Hypothalamus (tissue), 51 donors: ENCODE results near the gene HCRTR2.
A peak's percentile ranks its signal among the peaks of the same experiment; 100 is the strongest.
"Not testable (repeated sequence)": the region's sequence is repeated elsewhere in the genome, so short reads cannot be mapped to it uniquely, and the experiment has no call there.

Experiments used
- DNase-seq, 51 donors: peaks; one replicate each; lab custom pipeline; 2025; lab: John Stamatoyannopoulos, UW

The HCRTR2 gene

DNA sequence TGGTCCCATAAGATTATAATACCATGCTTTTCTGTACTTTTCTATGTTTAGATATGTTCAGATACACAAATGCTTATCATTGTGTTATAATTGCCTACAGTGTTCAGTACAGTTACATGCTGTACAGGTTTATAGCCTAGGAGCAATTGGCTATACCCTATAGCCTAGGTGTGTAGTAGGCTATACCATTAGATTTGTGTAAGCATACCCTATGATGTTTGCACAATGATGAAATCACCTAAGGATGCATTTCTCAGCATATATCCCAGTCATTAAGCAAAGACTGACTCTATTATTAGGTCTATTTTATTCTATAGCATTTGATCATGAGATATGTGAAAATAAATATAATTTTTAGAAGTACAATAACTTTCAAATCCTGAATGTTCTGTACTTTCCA is 36.6 kb downstream of the HCRTR2 start:
- no peak for DNase-seq

DNA sequence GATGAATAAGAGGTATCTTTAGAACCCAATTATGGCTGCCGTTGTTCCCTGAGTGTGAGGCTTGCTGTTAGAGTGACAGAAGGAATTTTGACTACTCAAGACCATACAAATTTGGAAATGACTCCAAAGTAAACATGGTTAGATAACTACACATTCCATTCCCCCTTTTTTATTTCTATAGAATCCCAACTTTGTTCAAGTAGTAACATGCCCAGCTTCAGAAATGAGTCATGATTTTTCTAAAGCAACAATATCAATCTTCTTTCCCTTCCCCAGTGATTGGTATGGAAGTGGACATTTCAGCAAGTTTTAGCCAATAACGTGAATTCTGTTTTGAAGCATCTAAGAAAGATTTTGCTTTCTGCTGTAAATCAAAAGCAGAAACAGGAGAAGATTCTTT is 37.8 kb downstream of the HCRTR2 start:
- no peak for DNase-seq

DNA sequence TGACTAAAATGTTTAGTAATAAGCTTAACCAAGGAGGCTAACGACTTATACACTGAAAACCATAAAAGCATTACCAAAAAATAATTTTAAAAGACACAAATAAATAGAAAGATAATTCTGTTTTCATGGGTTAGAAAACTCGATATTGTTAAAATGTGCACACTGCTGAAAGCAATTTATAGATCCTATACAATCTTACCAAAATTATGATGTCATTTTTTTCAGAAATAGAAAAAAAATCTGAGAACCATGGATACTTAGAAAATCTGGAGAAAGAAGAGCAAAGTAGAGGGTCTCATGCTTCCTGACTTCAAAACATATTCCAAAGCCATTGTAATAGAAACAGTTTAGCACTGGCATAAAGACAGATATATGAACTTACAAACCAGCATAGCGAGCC is 46.6 kb downstream of the HCRTR2 start:
- DNase-seq = no peak

DNA sequence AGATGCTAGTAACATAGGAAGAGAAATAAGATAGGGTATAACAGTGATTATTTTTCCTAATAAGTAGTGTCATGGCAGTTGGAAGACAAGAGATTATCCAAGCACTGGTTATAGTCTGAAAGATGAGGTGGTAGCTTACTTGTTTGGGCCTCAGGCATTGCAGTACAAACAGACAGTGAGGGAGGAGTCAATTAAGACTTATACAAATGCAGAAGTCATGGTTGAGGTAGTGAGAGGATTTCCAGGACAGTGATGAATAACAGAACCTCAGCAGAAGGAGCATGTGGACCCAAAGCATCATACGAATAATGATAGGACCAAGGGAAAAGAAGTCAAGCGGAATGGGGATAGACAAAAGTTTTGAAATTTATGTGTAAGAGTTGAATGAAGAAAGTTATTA is 53.5 kb downstream of the HCRTR2 start:
- no peak for DNase-seq

DNA sequence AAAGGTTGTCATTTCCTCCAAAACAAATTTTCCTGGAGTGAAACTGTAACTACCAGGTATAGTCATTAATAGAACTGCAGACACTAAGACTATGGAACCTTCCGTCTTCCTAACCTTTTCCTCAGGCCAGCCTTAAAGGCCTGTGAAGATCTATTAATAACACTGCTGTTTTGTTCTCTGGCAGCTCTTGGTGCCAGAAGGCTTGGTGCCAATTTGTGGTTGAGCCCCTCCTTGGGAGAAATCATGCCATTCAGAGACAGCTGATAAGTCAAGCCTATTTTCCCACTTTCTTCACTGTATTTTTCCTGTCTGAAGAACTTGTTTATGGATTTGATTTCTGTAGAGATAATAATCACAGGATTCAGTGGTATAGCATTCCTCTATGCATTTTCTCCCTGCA is 64.8 kb downstream of the HCRTR2 start:
- DNase-seq = peak in 1 of 51 donors; percentile 1

DNA sequence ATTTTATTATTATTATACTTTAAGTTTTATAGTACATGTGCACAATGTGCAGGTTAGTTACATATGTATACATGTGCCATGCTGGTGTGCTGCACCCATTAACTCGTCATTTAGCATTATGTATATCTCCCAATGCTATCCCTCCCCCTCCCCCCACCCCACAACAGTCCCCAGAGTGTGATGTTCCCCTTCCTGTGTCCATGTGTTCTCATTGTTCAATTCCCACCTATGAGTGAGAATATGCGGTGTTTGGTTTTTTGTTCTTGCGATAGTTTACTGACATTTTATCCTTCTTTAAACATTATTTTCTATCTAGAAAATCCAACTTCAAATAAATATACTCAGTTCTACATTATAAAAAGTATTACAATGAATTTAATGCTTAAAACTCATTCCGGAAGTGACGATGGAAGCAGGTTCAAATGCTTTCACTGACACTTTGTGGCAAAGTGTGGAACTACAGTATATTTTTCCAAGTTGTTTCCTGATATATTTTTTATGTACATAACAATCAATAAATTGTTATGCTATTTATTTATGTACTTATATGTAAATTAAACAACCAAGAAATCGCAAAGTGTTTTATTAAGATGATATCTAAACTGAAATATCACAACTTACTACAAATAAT is 66.8 kb downstream of the HCRTR2 start:
- not testable (repeated sequence) for DNase-seq

DNA sequence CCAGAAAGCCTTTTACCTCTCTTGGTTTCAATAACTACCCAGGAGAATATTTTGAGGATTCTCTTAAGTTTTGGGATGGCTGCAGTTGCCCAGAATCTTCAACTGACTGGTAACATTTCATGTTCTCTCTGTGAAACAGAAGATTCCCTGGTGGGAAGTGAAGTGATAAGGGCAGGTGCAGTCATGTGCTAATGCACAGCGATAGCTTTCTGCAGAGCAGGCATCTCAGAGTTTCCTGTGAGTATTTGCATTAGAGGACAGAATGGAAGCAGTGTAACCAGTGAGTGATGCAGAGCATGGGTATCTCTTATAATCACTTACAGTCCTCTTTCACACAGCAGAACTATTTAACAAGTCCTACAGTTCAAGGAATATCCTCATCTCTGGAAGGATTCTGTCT is 76.1 kb downstream of the HCRTR2 start:
- DNase-seq = no peak

DNA sequence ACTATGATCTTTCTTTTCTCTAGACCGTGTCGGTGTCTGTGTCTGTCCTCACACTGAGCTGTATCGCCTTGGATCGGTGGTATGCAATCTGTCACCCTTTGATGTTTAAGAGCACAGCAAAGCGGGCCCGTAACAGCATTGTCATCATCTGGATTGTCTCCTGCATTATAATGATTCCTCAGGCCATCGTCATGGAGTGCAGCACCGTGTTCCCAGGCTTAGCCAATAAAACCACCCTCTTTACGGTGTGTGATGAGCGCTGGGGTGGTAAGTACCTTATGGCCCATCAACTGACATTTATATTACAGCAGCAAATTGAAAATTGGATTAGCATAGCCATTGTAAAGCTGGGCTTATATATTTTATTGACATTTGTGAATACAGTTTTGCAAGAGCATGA is 80.8 kb downstream of the HCRTR2 start:
- DNase-seq = no peak

DNA sequence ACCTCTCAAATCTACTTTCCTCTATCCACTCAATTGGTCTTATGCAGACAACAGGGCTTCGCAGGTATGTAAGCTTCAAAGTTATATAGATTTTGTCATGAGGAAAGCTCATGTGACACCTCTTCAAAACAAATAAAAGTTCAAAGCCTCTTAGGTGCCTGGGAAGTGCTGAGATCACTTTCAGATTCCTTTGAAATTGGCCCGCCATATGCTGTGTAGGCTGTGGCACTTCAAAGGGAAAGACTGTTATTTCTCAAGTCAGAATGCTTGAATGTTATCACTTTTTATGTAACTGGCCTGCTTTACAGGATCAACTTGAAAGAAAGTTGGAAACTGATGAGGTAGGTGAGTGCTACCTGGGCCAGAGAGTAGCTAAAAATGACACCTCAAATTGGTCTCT is 85.9 kb downstream of the HCRTR2 start:
- DNase-seq = no peak

DNA sequence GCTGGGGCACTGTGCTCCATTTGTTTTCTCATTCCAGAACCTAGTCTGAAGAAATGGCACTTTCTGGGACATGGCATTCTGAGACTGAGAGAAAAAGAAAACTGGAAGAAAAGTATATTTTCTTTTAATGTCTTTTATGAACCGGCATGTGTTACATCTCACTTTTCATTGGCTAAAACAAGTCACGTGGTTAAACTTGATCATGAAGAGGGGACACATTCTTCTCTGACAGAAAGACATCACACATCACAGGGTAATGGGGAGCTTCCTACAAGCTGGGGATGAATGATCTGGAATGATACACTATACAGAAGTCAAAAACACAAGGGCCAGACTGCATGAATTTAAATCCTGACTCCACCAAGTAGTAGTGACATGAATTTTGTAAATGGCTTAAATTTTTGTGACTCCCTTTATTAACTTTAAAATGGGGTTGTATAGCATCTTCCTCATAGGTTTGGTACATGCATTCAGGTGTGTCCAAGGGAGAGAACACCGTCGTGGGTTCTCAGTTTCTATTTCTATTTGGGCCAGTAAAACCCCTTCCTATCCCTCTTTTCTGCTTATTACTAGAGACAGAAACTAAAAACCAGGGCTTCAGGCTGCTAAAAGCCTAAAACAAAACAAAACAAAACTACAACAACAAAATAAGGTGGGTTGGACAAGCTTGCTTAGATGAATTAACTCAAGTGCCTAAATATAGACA is 91.2 kb downstream of the HCRTR2 start:
- DNase-seq = no peak

DNA sequence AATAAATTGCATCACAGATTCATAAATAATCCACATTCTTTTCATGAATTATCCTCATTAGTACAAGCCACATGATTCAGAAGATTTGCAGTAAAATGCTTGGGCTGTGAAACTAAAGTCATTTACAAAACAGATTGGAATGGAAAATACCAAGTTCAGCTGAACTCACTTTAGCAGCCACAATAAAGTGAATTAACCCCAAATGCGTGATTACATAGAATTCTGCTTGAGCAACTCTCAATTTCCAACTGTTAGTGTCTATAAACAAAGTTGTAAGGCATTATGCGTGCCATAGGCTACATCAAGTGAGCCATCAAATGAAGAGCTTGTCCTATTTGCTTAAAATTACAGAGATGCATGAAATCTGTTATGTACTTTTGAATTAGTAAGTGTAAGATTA is 92.6 kb downstream of the HCRTR2 start:
- no peak for DNase-seq

DNA sequence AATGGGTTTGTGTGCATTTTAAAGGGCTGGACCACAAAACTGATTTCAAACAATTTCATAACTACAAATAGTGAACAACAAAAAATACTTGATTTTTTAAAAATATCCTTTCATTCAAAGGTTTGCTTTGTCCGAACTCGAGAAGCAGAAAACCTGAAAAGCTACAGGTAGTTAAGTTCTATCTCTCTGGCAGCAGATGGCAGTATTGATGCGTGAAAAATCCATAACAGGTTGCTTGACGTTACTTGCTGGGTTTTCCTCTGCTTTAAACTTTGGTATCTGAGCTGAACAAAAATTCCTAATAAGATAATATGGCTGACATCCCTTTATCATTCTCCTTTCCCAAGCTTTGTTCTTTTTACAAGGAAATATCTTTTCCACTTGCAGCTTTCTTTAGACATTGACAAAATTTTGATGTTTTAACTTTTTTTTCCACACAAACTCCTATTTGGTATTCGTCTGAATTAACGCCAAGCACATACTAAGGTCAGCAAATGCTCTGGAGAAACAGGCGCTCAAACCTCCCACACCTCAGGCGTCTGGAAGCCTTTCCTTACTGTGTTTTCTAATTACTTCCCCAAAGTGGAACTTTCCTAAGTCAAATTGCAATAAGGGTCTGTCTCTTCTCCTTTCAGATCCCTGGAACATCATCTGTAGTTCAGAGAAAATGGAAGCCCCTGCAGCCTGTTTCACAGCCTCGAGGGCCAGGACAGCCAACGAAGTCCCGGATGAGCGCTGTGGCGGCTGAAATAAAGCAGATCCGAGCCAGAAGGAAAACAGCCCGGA is 102.6 kb downstream of the HCRTR2 start:
- peak in 4 of 51 donors; percentile 0 to 43 (median 2) for DNase-seq

DNA sequence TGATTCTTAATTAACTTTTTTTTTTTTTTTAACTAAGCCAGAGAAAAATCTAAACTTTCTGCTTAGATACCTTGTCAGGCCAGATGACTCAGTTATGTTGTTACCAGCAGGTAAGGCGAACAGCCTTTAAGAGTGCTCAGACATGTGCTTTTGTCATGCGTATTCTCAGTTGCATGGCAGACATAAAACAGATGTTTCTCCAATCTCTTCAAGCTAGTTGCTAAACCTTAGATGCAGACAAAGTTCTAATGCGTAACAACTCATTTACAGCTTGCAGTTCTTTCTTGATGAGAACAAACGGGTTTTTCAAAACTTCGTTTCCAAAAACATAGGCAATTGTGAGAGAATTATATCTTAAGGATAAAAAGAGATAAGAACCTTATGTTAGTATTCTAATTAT is 103.3 kb downstream of the HCRTR2 start:
- DNase-seq = no peak

DNA sequence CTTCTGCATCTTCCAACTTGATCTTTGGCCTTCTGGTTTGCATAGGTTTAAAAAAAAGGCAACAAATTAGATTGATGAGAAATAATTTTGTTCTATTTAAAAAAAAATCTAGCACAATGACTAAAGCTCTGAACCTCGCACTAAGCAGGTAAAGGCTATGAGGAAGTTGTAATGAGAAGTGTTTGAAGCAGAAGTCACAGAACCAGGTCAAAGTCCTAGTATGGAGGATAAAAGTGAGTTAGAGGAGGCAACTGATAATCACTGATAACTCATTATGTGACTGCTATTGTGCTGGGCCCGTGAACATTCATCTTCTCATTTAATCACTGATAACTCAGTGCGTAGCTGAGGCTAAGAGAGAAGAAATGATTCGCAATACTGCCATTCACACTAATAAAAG is 106.9 kb downstream of the HCRTR2 start:
- no peak for DNase-seq

DNA sequence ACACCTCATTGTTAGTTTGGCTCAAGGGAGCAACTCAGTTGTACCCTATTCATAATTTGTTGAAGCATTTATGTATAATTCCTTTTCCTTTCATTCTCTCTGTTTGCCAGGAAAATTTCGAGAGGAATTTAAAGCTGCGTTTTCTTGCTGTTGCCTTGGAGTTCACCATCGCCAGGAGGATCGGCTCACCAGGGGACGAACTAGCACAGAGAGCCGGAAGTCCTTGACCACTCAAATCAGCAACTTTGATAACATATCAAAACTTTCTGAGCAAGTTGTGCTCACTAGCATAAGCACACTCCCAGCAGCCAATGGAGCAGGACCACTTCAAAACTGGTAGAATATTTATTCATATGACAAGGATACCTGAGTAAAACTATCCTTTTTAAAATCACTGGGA is 107.8 kb downstream of the HCRTR2 start:
- DNase-seq = no peak

DNA sequence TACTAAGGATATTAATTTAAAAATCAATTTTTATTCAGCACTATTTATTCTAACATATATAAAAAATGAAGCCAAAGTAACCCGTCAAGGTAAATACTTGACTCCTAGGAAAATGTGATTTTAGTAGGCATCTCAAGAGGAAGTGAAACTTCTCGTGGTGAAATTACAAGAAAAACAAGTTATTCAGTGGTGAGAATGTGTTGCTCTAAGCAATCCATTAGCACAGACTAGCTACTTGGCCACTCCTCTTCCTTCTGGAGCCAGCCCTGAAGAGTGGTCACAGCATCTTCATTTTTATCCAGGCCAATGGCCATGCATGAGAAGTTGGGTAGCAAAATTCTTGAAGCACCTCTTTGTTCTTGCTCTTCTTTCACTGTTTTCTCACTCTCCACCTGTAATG is 112.5 kb downstream of the HCRTR2 start:
- no peak for DNase-seq

DNA sequence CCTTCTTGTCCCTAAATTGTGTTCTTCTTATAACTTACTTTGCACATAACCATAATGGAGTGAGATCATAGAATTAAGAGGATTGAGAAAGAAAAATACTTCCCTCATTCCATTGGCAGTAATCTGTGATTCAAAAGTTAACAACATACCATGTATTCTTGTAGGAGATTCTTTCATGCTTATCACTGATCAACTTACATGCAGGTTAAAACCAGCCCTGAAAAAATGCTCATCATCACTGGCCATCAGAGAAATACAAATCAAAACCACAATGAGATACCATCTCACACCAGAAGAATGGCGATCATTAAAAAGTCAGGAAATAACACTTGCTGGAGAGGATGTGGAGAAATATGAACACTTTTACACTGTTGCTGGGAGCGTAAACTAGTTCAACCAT is 116.4 kb downstream of the HCRTR2 start:
- no peak for DNase-seq

DNA sequence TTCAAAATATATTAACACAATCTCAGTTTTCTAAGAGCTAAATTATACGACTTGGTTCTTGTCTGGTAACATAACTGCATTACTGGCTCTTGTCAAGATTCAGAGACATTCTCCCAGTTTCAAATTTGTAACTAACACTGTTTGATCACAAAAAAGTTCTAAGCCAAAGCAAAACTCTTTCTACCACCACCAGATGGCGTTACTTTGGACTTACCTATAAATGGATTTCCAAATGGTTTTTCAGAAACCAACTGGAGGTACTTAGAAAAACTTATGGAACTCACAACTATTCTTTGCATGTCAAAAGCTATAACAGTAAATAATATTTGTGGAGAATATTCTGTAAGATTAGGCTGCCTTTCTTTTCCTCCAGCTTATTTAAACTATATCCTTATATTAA is 118.8 kb downstream of the HCRTR2 start:
- DNase-seq = no peak

DNA sequence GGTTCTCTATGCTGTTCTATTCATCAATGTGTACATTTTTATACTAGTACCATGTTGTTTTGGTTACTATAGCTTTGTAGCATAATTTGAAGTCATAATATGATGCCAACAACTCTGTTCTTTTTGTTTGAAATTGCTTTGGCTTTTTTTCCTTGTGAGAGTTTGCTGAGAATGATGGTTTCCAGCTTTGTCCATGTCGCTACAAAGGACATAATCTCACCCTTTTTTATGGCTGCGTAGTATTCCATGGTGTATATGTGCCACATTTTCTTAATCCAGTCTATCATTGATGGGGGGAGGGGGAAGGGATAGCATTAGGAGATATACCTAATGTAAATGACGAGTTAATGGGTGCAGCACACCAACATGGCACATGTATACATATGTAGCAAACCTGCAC is 122.9 kb downstream of the HCRTR2 start:
- not testable (repeated sequence) for DNase-seq

DNA sequence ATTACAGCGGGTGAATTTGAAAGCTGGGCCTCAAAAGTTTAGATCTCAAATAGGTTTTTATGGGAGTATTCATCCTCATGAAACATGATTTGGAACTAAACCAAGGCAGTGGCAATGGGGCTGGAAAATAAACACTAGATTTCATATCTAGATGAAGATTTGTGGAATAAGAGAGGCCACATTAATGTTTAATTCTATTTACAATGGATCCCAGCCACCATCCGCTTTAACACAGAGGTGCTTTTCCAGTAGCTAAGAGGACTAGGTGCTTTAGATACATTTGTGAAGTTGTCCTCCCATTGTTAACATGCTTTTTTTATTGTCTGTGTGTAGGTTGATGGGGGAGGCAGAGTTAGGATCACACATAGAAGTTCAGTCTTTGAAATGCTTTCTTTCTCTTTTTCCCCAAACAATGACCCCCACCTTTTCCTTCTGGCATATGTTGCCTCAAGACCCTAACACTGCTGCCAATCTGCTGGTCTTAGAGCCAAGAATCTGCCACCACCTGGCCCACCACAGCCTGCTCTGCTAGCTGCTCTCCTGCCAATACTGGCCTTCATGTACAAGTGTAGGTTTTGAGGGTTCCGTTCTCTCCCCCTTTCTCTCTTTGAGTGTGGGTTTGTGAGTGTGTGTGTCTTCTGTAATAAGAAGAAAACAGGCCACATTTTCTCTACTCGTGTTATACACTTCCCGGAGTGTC is 125.1 kb downstream of the HCRTR2 start:
- no peak for DNase-seq

DNA sequence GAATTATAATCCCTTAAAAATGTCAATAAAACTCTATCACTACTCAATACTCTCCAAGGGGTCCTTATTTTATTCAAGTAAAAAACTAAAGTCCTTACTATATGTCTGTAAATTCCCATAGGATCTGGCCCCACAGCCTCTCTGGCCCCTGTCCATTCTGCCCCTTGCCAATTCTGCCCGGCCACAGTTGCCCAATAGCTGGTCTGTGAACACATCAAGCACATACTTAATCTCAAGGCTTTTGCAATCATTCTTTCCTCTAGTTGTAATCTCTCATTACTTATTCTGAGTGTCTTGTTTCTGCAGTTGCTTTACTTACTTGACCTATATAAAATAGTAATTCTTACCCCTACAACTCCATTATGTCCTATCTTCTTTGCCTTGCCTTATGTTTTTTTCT is 130.4 kb downstream of the HCRTR2 start:
- DNase-seq = no peak
